ENCODE results near the gene PLEKHD1. TPM values are rescaled to one million over a fixed set of nuclear protein-coding genes. Genes with fewer than 3 reads are reported as not detected.
A peak's percentile ranks its signal among the peaks of the same experiment; 100 is the strongest.

PLEKHD1 gene
- total RNA-seq, 1 donor from 2014 or later: not detected

- ATAC-seq: no peak
Observed at GRCh38 chr14:69518289-69519101, 34.0 kb downstream of the PLEKHD1 start.

DNA sequence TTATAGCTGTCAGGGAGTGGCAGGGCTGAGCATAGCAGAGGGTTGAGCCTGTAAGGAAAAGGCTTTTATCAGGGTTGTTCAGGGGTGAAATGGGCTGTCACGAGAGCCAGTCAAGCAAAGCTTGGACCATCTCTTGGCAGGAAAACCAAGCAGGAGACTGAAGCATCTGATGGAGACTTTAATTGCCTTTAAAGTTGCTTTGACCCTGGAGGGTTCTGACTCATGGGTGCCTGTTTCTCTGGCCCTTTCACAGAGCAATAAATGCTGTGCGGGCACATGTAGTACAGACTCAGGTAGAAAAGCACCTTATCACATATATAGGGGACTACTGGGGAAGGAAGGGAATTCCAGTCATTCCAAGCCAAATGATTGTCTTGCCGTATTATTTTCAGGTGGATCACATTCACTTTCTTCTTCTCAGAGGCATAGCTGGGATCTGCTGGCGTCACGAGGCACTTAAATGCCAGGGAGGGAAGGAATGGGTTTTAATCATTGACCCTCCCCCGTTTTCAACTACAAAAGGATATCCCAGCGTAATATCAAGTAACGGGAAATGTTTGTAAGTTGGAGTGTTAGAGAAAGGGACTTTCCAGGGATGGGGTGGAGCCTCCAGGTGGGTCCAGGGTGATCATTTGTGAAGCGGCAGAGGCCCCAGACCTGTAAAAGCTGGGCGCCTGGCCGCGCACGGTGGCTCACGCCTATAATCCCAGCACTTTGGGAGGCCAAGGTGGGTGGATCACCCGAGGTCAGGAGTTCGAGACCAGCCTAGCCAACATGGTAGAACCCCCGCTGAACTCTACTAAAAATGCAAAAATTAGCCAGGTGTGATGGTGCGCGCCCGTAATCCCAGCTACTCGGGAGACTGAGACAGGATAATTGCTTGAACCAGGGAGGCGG lies 34.9 kb downstream of the PLEKHD1 start:
- peak; percentile 59 for ATAC-seq

GRCh38 chr14:69522026-69522425 lies 37.5 kb downstream of the PLEKHD1 start:
- ATAC-seq: no peak

GRCh38 chr14:69525896-69526295 lies 41.4 kb downstream of the PLEKHD1 start:
- ATAC-seq: no peak

GRCh38 chr14:69527635-69528034 lies 43.1 kb downstream of the PLEKHD1 start:
- no peak for ATAC-seq

GRCh38 chr14:69528143-69528542 lies 43.6 kb downstream of the PLEKHD1 start:
- ATAC-seq: no peak

GRCh38 chr14:69528930-69529329 lies 44.4 kb downstream of the PLEKHD1 start:
- ATAC-seq: no peak

- no peak for ATAC-seq
Observed at GRCh38 chr14:69529563-69529962, 45.0 kb downstream of the PLEKHD1 start.

DNA sequence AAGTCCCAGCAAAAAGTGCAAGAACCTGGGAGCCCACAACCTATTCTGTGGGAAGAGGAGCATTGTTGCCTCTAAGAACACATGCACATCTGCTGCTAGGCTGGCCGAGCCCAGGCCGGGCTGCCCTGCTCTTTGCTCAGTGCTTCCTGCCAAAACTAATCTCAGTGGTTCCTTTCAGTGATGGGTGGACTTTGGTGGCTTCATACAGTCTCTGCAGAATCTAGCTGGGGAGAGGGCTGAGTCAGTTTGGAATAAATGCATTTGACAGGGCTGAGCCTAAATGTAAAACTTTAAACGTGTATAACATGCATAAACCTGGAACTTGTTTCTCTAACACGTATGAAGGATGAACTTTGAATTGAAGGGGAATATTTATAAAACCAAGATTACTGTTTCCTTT lies 45.6 kb downstream of the PLEKHD1 start:
- no peak for ATAC-seq

DNA sequence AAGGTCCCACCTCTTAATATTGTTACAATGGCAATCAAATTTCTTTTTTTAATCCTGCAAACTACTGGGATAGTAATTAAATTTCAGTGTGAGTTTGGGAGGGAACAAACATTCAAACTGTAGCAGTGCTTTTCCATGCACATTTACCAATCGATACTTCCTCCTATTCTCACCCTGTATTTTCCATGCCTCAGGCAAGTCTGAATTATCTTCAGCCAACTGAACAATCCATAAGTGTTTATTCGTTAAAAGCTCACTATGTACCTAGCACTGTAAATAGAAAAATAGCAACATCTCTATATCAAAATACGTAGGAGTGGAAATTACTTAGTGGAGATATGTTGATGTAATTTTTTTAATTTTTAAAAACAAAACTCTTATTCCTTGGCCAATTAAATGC lies 46.6 kb downstream of the PLEKHD1 start:
- ATAC-seq: no peak

- ATAC-seq: peak; percentile 71
Observed at GRCh38 chr14:69532561-69533340, 48.2 kb downstream of the PLEKHD1 start.

DNA sequence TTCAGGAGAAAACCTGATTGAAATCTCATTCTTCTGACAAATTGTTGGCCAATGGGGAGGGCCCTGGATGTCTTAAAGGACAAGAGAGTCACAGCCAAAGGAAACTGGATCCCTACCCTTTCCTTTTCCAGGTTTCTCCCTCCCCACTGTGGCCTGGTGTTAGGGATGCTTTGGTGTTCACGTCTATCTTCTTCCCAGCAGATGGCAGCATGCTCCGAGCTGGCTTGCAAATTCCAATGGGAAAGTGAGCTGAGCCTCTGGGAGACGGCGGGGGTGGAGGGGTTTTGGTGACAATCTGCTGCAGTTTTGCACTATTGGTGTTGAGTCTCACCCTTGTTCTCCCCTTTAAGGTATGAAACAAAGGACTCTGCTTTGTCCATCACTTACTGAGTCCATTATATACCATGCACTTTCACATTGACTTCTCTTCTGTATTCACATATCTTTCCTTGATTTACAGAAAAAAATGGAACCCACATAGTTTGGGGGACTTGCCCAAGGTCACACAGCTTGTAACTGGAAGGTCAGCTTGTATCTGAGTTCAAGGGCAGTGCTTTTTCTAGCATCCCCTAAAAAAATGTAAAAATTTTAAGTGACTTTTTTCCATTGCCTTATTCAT lies 50.8 kb downstream of the PLEKHD1 start:
- ATAC-seq: no peak

GRCh38 chr14:69536971-69537370 lies 52.4 kb downstream of the PLEKHD1 start:
- peak; percentile 57 for ATAC-seq

- ATAC-seq: no peak
Observed at GRCh38 chr14:69537900-69538299, 53.4 kb downstream of the PLEKHD1 start.

DNA sequence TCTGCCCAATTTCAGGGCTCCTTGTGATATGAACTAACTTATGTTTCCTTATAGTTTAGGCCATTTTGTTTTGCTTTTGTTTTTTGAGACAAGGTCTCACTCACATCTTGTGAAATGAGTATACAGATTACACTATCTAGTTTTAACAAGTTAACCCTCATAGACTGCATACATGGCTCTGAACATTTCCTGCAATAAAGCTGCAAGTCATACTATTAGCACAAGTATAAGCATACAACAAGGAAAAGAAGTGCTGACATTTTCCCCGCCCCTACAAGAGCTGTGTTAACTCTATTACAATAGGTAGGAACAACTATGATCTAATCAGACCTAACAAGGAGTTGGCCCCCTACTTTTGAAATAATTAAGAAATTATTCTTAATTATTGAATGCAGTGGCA lies 54.2 kb downstream of the PLEKHD1 start:
- ATAC-seq: no peak

DNA sequence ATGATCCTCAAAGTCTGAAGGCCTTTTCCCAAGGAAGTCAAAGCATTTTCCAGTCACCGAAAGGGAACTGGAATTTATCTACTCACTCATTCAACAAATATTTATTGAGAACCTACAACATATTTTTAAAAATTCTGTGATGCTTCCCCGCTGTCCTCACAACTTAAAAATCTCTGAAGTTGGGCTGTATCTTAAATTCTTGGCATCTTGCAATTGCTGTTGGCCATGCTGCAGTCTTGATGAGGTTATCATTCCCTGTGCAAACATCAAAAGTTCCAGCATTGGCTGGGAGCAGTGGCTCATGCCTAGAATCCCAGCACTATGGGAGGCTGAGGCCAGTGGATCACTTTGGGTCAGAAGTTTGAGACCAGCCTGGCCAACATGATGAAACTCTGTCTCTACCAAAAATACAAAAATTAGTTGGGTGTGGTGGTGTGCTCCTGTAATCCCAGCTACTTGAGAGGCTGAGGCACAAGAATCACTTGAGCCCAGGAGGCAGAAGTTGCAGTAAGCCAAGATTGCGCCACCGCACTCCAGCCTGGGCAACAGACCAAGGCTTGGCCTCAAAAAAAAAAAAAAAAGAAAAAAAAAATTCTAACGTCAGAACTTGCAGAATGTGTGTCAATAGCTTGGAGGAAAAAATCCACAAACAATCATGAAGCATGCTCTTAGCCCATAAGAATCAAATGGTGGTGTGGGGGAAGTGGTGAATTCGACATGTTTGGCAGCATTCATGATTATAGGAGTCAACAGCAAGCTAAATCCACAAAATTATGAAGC lies 55.3 kb downstream of the PLEKHD1 start:
- peak; percentile 31 for ATAC-seq

- no peak for ATAC-seq
Observed at GRCh38 chr14:69540654-69541335, 56.3 kb downstream of the PLEKHD1 start.

GRCh38 chr14:69542311-69542710 lies 57.8 kb downstream of the PLEKHD1 start:
- ATAC-seq: no peak

DNA sequence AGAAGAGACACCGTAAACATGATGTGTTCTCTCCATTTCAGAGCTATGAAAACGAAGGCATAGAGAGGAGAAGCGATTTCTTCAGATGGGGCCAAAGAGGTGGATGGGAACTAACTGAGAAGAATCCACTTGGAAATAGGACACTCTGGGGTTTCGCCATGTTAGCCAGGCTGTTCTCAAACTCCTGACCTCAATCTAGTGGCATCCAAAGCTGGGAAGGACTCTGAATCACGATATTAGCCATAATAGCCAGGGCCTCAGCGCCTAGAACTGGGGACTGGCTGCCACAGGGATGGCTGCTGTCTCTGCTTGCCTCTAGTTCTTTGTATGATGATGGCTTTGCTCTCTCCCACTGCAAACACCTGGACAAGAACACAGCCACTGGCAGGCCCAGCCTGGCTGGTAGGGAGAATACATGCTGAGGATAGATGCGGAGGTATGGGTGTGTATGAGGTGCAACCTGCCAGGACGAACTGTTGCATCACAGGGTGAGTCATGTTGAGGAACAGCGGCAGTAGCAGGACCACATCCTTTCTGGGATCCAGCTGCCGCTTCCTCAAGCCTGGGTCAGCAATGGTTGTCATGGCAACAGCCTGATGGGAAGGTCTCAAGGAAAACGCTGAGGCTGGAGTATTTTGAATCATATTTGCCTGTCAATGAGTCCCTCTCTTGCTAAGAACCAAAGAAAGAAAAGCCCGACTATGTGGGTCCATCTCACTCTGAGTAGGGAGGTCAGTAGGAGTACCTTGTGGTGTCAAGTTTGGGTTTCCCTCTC lies 59.0 kb downstream of the PLEKHD1 start:
- ATAC-seq: peak; percentile 96

DNA sequence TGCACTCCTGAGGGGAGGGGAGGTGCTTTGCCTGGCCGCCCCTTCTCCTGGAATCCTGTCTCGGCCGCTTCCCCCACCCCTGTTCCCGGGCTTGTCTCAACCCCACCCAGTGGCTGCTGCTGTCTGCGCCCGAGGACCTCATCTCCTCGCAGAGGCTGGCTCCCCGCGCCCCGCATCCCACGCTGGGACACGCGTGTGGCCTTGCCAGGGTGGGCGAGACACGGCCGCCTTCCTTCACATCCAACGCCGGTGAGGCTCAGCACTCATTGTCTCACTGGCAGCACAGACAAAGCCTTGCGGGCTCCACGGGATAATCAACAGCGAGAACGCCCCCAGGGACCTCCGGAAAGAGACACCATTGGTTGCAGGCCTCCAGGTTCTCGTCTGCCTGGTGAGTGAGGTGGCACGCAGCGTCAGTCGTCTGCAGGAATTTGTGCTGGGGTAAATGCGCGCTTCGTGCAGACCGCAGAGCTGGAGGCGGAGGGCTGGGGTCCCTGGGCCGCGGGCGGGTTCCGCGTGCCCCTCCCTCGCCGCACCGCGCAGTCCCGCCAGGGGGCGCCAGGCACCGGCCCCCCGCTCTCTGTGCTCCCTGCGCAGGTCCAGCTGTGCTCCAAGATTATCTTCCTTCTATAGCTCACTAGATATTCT lies 63.3 kb downstream of the PLEKHD1 start:
- peak; percentile 28 for ATAC-seq
